ENCODE results near the gene SCAF8. TPM values are rescaled to one million over a fixed set of nuclear protein-coding genes. Genes with fewer than 3 reads are reported as not detected.

SCAF8 gene, protein sequence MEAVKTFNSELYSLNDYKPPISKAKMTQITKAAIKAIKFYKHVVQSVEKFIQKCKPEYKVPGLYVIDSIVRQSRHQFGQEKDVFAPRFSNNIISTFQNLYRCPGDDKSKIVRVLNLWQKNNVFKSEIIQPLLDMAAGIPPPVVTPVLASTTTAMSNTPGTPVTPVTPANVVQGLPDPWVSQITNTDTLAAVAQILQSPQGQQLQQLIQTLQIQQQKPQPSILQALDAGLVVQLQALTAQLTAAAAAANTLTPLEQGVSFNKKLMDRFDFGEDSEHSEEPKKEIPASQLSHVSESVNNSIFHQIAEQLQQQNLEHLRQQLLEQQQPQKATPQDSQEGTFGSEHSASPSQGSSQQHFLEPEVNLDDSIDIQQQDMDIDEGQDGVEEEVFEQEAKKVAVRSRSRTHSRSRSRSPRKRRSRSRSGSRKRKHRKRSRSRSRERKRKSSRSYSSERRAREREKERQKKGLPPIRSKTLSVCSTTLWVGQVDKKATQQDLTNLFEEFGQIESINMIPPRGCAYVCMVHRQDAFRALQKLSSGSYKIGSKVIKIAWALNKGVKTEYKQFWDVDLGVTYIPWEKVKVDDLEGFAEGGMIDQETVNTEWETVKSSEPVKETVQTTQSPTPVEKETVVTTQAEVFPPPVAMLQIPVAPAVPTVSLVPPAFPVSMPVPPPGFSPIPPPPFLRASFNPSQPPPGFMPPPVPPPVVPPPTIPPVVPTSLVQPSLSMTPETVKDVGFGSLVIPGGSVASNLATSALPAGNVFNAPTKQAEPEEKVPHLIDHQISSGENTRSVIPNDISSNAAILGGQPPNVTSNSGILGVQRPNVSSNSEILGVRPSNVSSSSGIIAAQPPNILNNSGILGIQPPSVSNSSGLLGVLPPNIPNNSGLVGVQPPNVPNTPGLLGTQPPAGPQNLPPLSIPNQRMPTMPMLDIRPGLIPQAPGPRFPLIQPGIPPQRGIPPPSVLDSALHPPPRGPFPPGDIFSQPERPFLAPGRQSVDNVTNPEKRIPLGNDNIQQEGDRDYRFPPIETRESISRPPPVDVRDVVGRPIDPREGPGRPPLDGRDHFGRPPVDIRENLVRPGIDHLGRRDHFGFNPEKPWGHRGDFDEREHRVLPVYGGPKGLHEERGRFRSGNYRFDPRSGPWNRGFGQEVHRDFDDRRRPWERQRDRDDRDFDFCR (N-terminal part only)
- 39.4 TPM for total RNA-seq
- long read RNA-seq, full-length matches to known transcripts: 3 of 19 reads
- long read RNA-seq, partial matches to known transcripts: 7 of 19 reads
- long read RNA-seq, other reads (novel, unspliced or antisense): 9 of 19 reads

DNA sequence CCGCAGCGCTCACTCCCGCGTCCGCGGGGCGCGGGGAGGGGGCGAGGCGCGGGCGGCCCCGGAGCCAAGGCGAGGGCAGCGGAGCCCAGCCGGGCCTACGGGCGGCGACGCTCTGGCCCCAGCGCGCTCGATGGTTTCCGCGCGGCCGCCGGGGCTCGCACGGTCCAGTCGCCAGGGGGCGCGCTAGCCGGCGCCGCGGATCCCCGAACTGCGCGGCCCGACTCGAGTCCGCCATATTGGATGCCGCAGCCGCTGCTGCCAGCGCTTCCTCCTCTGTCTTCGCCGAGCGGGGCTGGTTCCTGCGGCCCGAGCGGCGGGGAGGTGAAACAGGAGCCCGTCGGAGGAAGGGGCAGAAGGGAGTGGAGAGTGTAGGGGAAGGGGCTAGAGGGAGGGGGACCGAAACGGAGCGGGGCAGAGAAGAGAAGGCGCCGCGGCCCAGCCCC lies at the start of gene SCAF8:
Gene SCAF8, plus strand, starts transcription at position 234 of the 443 bp plus-strand sequence. CDS start 485 bp downstream, outside the sequence.
- ATAC-seq (peak; percentile 93 to 96), DNase-seq (peak; percentile 91)
- Histone ChIP-seq H3K36me3 (no peaks in the 10 kb centered on the region), H3K27ac (peak within 1 kb of the TSS; percentile 100), H3K27me3 (ENCODE audit: low read depth) (no peaks in the 10 kb centered on the region), H3K9me3 (no peaks in the 10 kb centered on the region), H3K4me1 (peaks cover 46% of the 10 kb centered on the region), H3K4me3 (peak within 1 kb of the TSS; percentile 95)
- intact Hi-C loops (cut with DNase I): no loop called here
- TF ChIP-seq, protein P1, sequence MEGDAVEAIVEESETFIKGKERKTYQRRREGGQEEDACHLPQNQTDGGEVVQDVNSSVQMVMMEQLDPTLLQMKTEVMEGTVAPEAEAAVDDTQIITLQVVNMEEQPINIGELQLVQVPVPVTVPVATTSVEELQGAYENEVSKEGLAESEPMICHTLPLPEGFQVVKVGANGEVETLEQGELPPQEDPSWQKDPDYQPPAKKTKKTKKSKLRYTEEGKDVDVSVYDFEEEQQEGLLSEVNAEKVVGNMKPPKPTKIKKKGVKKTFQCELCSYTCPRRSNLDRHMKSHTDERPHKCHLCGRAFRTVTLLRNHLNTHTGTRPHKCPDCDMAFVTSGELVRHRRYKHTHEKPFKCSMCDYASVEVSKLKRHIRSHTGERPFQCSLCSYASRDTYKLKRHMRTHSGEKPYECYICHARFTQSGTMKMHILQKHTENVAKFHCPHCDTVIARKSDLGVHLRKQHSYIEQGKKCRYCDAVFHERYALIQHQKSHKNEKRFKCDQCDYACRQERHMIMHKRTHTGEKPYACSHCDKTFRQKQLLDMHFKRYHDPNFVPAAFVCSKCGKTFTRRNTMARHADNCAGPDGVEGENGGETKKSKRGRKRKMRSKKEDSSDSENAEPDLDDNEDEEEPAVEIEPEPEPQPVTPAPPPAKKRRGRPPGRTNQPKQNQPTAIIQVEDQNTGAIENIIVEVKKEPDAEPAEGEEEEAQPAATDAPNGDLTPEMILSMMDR (IDR thresholded peaks at IDR 0.05): peak; percentile 77

DNA sequence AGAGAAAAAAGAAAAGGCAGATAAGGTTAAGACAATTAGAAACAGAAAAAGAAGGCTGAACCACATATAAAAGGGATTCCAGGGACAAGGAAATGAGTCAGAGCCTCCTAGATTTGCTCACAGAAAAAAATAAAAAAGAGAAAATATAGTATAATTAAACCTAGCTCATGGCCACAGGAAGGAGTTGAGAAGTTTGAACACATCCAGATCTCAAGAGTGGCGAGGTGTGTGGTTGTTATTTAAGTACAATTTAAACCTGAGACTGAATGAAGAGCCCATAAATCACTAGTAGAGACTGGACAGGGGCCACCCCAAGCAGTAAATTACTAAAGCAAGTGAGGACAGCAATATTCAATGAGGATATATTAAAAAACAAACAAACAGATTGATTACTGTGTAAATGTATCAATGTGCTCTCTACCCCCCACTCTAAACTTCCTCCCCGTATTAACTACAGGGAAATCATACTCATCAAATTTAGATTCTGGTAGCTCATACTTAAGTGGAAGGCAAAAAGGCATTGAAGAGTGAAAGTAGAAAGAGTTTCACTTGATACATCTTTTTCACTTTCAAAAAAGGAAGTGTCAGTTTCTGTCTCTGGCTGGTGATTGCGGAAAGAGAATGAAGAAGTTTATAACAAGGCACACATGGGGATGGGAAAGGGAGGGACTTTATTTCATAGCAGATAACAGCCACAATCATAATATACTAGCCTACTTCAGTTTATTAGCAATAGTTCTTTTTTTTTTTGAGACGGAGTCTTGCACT lies 49.3 kb upstream of the SCAF8 start:
- TF ChIP-seq, protein P1 (IDR thresholded peaks at IDR 0.05): no peak
- Histone ChIP-seq H3K27ac (no peak overlapping the region), H3K4me1 (no peaks in the 10 kb centered on the region), H3K4me3 (no peak overlapping the region), H3K9me3 (no peaks in the 10 kb centered on the region), H3K27me3 (ENCODE audit: low read depth) (no peaks in the 10 kb centered on the region), H3K36me3 (no peaks in the 10 kb centered on the region)
- DNase-seq: no peak
- ATAC-seq: peak in 1 of 2 donors; percentile 39
- intact Hi-C loops (cut with DNase I): no loop called here

- TF ChIP-seq, protein P1 (IDR thresholded peaks at IDR 0.05): no peak
- no peak for ATAC-seq
- intact Hi-C loops (cut with DNase I): no loop called here
- DNase-seq: no peak
- Histone ChIP-seq H3K4me1 (no peaks in the 10 kb centered on the region), H3K27ac (no peak overlapping the region), H3K27me3 (ENCODE audit: low read depth) (no peaks in the 10 kb centered on the region), H3K36me3 (no peaks in the 10 kb centered on the region), H3K9me3 (no peaks in the 10 kb centered on the region), H3K4me3 (no peak overlapping the region)
Observed at GRCh38 chr6:154686162-154686561, 47.1 kb upstream of the SCAF8 start.

- Histone ChIP-seq H3K27ac (no peak overlapping the region), H3K27me3 (ENCODE audit: low read depth) (no peaks in the 10 kb centered on the region), H3K4me1 (no peaks in the 10 kb centered on the region), H3K36me3 (no peaks in the 10 kb centered on the region), H3K4me3 (no peak overlapping the region), H3K9me3 (no peaks in the 10 kb centered on the region)
- DNase-seq (no peak), ATAC-seq (no peak)
- TF ChIP-seq, protein P1 (IDR thresholded peaks at IDR 0.05): no peak
- intact Hi-C loops (cut with DNase I): no loop called here
Observed at GRCh38 chr6:154689493-154690255, 43.5 kb upstream of the SCAF8 start.

All from lower lobe of right lung (tissue), 2 donors.